Breast epithelium (tissue), 3 donors: ENCODE measurements around the gene CACNA2D3.

Experiments used
- POLR2A ChIP-seq: fragments of 450-650 bp; IDR thresholded peaks from one replicate; pipeline ENCODE4 v1.6.1; 2016; ENCODE audit warnings: antibody characterized with exemption, mild to moderate bottlenecking, moderate library complexity
- TF ChIP-seq, protein P1 (sequence below), 3 donors: fragments of 450-650 bp; IDR thresholded peaks; one replicate each; pipeline ENCODE4 v1.5.1; 2016 to 2017; ENCODE audit warnings: antibody characterized with exemption in 3 of 3, mild to moderate bottlenecking in 3 of 3, moderate library complexity in 3 of 3

DNA sequence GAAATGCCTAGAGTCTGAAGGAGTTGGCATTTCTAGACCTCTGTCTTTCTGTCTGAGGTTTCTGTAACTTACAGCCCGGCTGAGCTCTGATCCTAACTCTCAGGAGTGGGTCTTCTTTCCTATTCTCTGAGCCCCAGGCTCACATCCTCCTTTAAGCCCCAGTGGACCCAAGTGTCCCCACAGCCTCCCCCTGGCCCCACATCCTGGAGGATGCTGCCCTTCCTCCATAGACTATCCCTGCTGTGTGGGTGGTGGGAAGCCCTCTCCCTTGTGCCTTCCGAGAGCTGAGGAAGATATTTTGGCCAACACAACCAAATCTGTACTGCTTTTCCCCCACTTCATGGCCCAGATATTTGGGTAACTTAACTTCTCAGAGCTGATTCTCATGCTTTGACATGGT is 654.2 kb downstream of the CACNA2D3 start:
- TF ChIP-seq, protein P1, sequence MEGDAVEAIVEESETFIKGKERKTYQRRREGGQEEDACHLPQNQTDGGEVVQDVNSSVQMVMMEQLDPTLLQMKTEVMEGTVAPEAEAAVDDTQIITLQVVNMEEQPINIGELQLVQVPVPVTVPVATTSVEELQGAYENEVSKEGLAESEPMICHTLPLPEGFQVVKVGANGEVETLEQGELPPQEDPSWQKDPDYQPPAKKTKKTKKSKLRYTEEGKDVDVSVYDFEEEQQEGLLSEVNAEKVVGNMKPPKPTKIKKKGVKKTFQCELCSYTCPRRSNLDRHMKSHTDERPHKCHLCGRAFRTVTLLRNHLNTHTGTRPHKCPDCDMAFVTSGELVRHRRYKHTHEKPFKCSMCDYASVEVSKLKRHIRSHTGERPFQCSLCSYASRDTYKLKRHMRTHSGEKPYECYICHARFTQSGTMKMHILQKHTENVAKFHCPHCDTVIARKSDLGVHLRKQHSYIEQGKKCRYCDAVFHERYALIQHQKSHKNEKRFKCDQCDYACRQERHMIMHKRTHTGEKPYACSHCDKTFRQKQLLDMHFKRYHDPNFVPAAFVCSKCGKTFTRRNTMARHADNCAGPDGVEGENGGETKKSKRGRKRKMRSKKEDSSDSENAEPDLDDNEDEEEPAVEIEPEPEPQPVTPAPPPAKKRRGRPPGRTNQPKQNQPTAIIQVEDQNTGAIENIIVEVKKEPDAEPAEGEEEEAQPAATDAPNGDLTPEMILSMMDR (IDR thresholded peaks at IDR 0.05), result no peak
- TF ChIP-seq POLR2A, result no peak
